Measurements from ENCODE around the gene SLC35F1.

The SLC35F1 gene

DNA sequence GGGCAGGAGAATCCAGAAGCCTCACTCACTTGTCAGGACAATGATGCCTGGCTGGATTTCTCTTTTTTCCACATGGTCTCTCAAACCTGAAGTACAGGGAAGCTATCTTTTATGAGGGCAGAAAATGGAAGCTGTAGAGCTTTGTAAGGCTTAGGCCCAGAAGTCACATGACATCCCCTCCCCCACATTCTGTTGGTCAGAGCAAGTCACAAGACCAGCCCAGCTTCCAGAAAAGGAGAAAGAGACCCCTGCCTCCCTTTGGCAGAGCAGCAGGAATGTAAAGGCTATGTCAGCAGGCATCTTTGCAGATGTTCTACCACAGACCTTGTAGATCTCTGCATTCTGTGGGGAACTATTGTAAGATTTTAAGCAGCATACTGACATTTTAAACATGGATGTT lies 245.5 kb downstream of the SLC35F1 start:
- no peak for DNase-seq (ENCODE audit: low read depth)
- TF ChIP-seq, protein P1, sequence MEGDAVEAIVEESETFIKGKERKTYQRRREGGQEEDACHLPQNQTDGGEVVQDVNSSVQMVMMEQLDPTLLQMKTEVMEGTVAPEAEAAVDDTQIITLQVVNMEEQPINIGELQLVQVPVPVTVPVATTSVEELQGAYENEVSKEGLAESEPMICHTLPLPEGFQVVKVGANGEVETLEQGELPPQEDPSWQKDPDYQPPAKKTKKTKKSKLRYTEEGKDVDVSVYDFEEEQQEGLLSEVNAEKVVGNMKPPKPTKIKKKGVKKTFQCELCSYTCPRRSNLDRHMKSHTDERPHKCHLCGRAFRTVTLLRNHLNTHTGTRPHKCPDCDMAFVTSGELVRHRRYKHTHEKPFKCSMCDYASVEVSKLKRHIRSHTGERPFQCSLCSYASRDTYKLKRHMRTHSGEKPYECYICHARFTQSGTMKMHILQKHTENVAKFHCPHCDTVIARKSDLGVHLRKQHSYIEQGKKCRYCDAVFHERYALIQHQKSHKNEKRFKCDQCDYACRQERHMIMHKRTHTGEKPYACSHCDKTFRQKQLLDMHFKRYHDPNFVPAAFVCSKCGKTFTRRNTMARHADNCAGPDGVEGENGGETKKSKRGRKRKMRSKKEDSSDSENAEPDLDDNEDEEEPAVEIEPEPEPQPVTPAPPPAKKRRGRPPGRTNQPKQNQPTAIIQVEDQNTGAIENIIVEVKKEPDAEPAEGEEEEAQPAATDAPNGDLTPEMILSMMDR (IDR thresholded peaks at IDR 0.05; ENCODE audit: control insufficient read depth, insufficient read depth, low read depth, low read length, missing control alignments): no peak
- H3K4me3 ChIP-seq (ENCODE audit: control insufficient read depth, low read depth, low read length): no peak overlapping the region

DNA sequence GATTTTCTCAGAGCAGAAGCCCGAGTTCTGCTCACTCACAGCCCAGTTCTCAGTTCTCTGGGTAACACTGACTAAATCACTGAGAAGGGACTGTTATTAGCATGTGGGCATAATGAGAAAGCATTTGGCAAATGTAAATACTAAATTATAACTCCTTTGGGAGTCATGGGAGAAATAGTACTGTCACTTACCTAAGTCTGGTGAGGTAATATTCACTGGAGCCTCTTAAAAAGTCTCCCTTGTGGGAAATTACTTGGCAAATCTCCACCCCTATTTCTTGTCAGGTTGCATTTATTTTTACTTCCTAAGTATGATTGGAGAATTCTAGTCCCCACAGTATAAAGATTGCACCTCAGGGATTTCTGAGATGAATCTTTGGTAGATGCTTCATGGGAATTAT lies 254.3 kb downstream of the SLC35F1 start:
- TF ChIP-seq, protein P1 (IDR thresholded peaks at IDR 0.05; ENCODE audit: control insufficient read depth, insufficient read depth, low read depth, low read length, missing control alignments): no peak
- H3K4me3 ChIP-seq (ENCODE audit: control insufficient read depth, low read depth, low read length): no peak overlapping the region
- no peak for DNase-seq (ENCODE audit: low read depth)

DNA sequence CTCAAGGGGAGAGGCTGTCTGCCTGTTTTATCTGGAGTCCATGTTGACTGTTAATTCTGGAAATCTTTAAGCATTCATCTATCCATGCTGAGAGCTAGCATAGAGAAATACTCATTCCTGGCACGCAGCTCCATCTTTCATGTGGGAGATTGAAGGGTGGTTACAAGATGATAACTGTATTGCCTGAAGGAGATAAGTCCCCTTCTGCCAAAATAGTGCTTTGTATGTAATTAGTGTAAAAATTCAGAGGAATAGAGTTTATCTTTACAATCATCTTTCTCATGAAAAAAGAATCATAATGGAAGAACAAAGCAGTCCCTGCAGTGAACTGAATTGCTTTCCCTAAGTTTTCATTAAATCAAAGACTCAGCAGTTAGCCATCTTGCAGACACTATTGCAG lies 256.5 kb downstream of the SLC35F1 start:
- no peak for DNase-seq (ENCODE audit: low read depth)
- TF ChIP-seq, protein P1 (IDR thresholded peaks at IDR 0.05; ENCODE audit: control insufficient read depth, insufficient read depth, low read depth, low read length, missing control alignments): no peak
- H3K4me3 ChIP-seq (ENCODE audit: control insufficient read depth, low read depth, low read length): no peak overlapping the region

DNA sequence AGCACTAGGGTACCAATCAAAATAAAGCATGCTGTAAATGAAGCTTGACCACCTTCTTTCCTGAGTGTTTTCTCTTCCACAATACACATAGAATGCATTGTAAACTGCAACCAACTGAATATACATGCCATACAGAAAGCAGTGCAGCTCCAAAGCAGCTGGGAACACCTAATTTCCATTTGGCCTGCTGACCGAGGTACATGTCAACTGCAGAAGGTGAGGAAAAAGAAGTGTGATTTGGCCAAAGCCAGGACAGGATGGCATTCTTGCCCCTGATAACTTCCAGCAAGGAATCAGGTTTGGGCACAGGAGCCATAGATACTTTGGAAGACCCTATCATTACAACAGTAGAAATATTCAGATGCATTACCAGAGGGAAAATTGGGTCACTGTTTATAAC lies 258.4 kb downstream of the SLC35F1 start:
- H3K4me3 ChIP-seq (ENCODE audit: control insufficient read depth, low read depth, low read length): no peak overlapping the region
- no peak for DNase-seq (ENCODE audit: low read depth)
- TF ChIP-seq, protein P1 (IDR thresholded peaks at IDR 0.05; ENCODE audit: control insufficient read depth, insufficient read depth, low read depth, low read length, missing control alignments): no peak

DNA sequence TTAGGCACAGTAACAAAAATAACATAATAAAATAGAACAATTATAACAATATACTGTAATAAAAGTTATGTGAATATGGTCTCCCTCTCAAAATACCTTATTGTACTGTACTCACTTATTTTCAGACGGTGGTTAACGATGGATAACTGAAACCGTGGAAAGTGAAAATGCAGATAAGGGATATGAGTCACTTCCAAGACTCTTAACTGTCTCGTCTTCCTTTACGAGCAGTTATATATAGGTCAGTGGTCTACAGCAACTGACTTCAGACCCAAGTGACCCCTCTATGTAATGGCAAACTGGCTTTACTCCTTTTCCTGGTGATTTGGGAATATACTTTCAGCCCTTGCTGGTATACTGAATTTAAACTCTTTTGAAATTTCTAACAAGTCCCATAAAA lies 261.4 kb downstream of the SLC35F1 start:
- no peak for DNase-seq (ENCODE audit: low read depth)
- TF ChIP-seq, protein P1 (IDR thresholded peaks at IDR 0.05; ENCODE audit: control insufficient read depth, insufficient read depth, low read depth, low read length, missing control alignments): no peak
- no peak overlapping the region for H3K4me3 ChIP-seq (ENCODE audit: control insufficient read depth, low read depth, low read length)

DNA sequence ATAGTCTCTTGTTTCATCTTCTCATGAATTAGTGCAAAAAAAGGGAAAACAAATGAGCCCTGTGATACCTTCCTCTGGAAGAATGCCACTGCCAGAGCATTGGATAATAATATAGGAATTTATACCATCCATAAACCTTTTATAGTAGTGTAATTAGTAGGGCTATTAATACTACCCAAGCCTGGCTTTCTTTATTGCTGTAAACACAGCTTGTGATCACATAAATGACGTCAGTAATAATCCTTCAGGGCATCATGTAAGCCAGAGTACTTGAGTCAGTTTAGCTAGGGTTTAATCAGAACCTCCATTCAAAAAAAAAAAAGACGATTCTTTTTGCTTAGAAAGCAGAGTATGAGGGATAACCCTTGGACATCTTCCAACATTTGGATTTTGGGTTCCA lies 264.8 kb downstream of the SLC35F1 start:
- no peak for DNase-seq (ENCODE audit: low read depth)
- TF ChIP-seq, protein P1 (IDR thresholded peaks at IDR 0.05; ENCODE audit: control insufficient read depth, insufficient read depth, low read depth, low read length, missing control alignments): no peak
- no peak overlapping the region for H3K4me3 ChIP-seq (ENCODE audit: control insufficient read depth, low read depth, low read length)

DNA sequence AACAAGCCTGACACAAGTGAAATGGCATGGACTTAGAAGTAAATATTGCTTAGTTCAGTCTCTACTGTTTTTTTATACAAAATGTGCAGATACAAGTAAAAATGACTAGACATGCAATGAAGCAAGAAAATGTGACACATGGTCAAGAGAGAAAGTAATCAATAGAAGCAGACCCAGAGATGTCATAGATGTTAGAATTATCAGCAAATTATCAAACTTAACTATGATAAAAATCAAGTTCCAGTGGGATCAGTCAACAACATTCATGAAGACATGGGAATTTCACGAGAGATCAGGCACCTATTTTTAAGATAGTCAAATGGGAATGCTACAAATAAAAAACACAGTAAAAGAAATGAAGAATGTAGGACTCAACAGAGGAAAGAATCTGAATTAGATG lies 267.0 kb downstream of the SLC35F1 start:
- TF ChIP-seq, protein P1 (IDR thresholded peaks at IDR 0.05; ENCODE audit: control insufficient read depth, insufficient read depth, low read depth, low read length, missing control alignments): no peak
- no peak for DNase-seq (ENCODE audit: low read depth)
- no peak overlapping the region for H3K4me3 ChIP-seq (ENCODE audit: control insufficient read depth, low read depth, low read length)
